ENCODE results near the gene RFX2.

- no peak for TF ChIP-seq GATA3 (IDR thresholded peaks at IDR 0.05; ENCODE audit: low read depth, low read length)
- no peak for TF ChIP-seq GATA2 (IDR thresholded peaks at IDR 0.05; ENCODE audit: low read depth, low read length)
Observed at GRCh38 chr19:6138511-6138910, 28.2 kb upstream of the RFX2 start.
